NCI-H2196 (cell line): ENCODE data around the gene TREH.

ENCODE experiments used
- DNase-seq: peaks from one replicate; lab custom pipeline; 2025; ENCODE audit not compliant: unreplicated experiment; lab: John Stamatoyannopoulos, UW

TREH gene

GRCh38 chr11:118649941-118650340, 29.5 kb downstream of the TREH start:
- DNase-seq: no peak

- DNase-seq: no peak
These were observed 31.2 kb downstream of the TREH start for GRCh38 chr11:118648291-118648690.

- no peak for DNase-seq
These were observed 33.1 kb downstream of the TREH start for GRCh38 chr11:118646393-118646792.

GRCh38 chr11:118645066-118645715, 34.3 kb downstream of the TREH start:
- DNase-seq: no peak

GRCh38 chr11:118644496-118644895, 35.0 kb downstream of the TREH start:
- DNase-seq: no peak

GRCh38 chr11:118643995-118644345, 35.5 kb downstream of the TREH start:
- DNase-seq: no peak

GRCh38 chr11:118643142-118643994, 36.1 kb downstream of the TREH start:
- no peak for DNase-seq

GRCh38 chr11:118641397-118642019, 37.9 kb downstream of the TREH start:
- peak; percentile 90 for DNase-seq

- DNase-seq: peak; percentile 42
These were observed 38.9 kb downstream of the TREH start for GRCh38 chr11:118640332-118641154.

- DNase-seq: no peak
These were observed 39.6 kb downstream of the TREH start for GRCh38 chr11:118639899-118640298.

GRCh38 chr11:118638726-118639125, 40.7 kb downstream of the TREH start:
- no peak for DNase-seq

GRCh38 chr11:118636569-118637290, 42.7 kb downstream of the TREH start:
- no peak for DNase-seq

- DNase-seq: peak; percentile 36
These were observed 43.8 kb downstream of the TREH start for GRCh38 chr11:118635642-118636041.

GRCh38 chr11:118635237-118635591, 44.2 kb downstream of the TREH start:
- no peak for DNase-seq

- peak; percentile 93 for DNase-seq
These were observed 44.8 kb downstream of the TREH start for GRCh38 chr11:118634431-118635236.

GRCh38 chr11:118633979-118634378, 45.5 kb downstream of the TREH start:
- no peak for DNase-seq

GRCh38 chr11:118633319-118633690, 46.1 kb downstream of the TREH start:
- no peak for DNase-seq

- no peak for DNase-seq
These were observed 46.7 kb downstream of the TREH start for GRCh38 chr11:118632577-118633318.
